Raji (cell line): Measurements from ENCODE around the gene SLC25A26.

Experiments
- POLR2A ChIP-seq: IDR thresholded peaks from 2 replicates; pipeline ENCODE4 v1.6.1; 2011; ENCODE audit warnings: low read depth, low read length, control low read depth; ENCODE audit not compliant: insufficient read depth

The SLC25A26 gene

DNA sequence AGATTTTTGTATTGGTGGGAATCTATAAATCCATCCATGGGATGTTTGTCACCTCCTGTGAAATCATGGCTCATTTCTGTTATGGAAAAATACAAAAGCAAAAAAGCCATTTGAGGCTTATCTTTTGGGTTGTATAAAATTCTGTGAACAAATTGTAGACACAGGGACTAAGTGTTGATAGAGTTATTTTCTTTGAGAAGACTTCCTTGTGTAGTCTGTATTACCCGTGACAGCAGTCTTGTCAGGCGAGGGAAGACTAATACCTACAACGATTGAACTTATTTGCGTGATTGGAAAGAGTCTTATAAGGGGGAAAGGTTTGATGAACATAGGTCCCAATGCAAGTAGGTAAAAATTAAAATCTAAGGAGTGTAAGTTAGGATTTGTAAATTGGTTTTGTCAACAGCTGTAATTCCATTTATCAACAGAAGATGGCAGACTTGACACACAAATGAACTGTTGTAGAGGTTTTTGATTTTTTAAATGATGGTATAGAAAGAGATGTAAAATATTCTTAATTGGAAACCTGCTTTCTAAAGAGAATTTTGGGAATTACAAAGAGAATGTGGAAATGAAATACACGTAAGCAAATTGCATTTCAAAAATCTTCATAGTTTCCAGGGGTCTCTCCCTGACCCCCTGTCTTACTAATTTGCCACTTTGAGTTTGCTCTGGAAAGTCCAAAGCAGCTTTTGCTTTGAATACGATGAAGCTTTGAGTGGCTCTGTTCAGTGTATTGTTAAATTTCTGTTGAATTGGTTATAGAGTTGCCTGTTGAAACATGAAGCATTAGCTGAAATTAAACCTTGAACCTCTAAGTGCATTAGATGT lies 33.2 kb downstream of the SLC25A26 start:
- no peak for TF ChIP-seq POLR2A

- TF ChIP-seq POLR2A, result no peak
Observed at GRCh38 chr3:66255865-66256264, 35.1 kb downstream of the SLC25A26 start.

DNA sequence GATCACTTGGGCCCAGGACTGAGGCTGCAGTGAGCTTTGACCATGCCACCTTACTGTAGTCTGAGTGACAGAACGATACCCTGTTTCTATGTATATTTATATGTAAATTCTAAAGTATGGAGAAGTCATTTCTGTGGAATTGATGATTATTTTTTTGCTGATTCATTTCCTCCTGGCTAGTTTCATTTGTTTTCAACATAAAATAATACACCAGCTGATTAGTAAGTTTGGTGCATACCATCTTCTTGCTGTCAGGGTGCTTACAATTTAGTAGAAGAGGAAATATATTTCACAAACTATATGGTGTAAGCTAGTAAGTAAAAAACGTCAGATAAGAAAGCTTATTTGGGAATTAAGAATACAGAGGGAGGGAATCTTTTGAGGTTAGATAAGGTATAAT lies 36.0 kb downstream of the SLC25A26 start:
- TF ChIP-seq POLR2A, result no peak

GRCh38 chr3:66259566-66260255 lies 38.9 kb downstream of the SLC25A26 start:
- no peak for TF ChIP-seq POLR2A

DNA sequence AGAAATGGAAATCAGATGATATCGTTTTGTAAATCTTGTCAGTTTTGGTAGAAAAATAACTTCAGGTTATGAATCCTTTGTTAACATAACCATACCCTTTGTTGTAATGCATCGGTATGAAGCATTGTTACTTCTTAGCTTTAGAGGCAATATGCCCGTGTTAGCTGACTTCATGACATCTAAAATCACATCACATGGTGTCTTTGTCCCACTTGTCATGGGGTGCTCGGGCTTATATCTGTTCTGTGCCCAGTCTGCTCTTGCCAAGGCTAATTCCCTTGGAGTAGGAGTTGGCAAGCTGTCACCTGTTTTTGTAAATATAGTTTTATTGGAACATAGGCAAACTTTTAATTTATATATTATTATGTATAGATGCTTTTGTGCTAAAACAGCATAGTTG lies 39.6 kb downstream of the SLC25A26 start:
- TF ChIP-seq POLR2A, result no peak

DNA sequence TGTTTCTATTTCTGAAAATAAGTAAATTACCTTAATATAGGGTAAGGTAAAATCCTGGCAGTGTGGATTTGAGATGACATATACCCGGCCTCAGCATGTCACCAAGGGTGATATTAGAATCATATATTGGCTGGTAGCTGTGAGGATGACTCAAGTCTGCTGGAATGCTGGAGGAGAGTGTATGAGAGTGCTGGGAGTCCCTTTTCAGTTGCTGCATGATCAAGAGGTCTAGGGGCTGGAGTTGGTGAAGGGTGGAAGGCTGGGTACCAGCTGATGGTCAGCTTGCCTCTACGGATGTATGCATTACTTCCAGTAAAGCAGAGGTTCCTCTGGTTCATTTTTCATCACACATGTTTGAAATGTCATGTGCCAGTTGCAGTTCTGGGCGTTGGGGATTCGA lies 40.6 kb downstream of the SLC25A26 start:
- no peak for TF ChIP-seq POLR2A

DNA sequence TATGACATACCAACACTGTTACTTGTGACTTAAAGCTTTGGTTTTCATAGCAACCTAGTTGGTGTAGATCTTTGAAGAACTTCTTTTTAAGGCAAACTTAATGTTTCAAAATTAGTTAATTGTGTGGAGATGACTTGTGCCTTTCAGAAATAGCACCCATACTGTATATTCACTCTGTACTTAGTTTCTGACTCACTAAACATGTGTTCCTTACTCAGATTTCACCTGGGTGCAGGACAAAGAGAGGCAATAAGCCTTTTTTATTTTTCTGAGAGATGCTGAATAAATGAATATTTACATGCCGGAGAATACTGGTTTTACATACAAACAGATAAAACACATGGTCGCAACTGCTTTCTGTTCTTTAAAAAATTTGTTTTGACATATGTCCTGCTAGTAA lies 44.8 kb downstream of the SLC25A26 start:
- TF ChIP-seq POLR2A, result no peak

DNA sequence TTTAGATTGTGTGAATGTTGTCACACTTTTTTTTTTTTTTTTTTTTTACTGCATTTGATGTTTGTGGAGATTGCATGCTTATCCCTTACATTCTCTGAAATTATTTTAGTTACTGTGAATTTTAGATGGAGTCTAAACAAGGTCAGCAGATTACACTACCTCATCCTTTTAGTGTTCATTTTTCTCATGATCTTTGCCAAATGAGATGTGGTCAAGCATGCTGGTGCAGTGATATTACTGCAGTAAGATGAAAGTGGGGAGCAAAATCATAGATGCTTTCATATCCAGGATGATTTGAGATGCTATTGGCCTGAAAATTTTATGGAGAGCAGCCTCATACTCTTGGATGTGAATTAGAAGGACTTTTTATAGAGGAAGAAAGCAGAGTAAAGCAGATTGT lies 45.8 kb downstream of the SLC25A26 start:
- TF ChIP-seq POLR2A, result no peak

DNA sequence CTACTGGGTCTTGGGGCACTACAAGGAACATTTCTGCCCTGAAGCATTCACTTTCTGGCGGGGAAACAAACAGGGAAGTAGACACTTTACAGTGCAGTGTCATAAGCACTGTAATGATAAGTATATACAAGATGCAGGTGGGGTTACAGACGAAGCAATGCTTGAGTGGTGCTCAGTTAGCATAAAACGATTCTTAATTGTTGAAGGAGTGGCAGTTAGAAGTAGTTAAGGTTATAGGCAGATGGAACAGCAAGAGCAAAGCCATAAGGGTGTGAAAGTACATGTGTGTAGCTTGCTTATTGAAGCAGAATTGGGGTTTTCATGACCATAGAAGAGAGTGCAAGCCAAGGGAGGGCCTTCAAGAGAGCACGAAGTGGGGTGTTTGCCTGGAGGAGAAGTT lies 46.2 kb downstream of the SLC25A26 start:
- no peak for TF ChIP-seq POLR2A

DNA sequence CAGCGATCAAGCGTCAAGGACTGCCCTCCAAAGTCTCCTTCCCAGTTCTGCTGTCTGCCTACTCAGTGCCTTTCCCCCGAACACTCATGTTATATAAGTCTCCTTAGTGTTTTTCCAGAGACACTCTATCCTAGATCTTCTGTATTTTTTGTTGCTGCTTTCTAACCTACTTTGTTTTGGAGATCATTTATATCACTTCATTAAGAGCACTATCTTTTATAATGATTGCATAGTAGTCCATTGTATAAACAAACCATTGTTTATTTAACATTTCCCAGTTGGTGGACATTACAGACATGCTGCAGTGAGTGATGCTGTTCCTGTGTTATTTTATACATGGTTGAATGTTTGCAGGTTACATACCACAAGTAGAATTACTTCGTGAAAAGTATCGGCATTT lies 47.1 kb downstream of the SLC25A26 start:
- TF ChIP-seq POLR2A, result no peak

DNA sequence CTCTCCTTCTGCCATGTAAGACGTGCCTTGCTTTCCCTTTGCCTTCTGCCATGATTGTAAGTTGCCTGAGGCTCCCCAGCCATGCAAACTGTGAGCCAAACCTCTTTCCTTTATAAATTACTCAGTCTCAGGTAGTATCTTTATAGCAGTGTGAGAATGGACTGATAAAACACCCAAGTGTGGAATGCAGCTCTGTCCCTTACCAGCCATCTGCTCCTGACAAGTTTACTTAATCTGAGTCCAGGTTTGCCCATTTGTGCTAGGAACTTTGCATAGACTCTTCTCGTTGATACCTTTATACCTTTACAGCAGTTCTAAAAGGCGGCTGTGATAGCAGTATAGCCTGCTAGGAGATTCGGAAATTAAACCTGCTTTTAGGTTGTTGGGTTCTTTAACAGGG lies 48.1 kb downstream of the SLC25A26 start:
- no peak for TF ChIP-seq POLR2A

- TF ChIP-seq POLR2A, result no peak
Observed at GRCh38 chr3:66269411-66269810, 48.6 kb downstream of the SLC25A26 start.

DNA sequence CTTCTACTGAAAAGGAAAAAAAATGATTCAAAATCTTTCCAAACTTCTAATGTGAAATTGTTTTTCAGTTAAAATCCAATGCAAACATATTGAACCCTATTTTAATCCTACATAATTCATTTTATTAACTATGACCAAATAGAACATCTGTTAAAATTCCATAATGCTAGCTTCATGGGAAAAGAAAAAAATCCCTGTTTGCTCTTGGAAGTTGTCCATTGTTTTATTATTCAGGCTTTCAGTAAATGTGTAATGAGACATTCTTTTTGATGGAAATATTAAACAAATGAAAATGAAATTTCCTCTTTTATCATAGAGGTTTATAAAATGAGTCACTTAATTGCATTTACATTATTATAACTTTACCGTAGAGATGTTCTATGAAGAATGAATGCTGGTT lies 49.5 kb downstream of the SLC25A26 start:
- TF ChIP-seq POLR2A, result no peak

- no peak for TF ChIP-seq POLR2A
Observed at GRCh38 chr3:66270701-66271100, 49.9 kb downstream of the SLC25A26 start.

DNA sequence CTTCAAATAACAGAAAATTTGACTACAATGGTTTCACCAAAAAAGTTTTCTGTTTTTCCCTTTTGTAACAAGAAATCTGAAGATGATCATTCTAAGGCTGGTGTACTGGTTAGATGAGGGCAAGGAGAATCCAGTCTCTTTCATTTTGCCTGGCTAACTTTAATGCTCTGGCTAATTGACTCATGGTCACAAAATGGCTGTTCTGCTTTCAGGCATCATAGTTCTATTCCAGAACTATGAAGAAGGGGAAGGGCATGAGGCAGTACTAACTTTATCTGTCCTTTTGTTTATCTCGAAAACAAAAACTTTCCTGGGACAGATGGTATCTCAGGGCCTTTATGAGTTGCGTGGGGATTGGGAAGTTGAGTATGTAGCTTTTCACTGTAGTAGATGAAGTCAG lies 50.4 kb downstream of the SLC25A26 start:
- no peak for TF ChIP-seq POLR2A

DNA sequence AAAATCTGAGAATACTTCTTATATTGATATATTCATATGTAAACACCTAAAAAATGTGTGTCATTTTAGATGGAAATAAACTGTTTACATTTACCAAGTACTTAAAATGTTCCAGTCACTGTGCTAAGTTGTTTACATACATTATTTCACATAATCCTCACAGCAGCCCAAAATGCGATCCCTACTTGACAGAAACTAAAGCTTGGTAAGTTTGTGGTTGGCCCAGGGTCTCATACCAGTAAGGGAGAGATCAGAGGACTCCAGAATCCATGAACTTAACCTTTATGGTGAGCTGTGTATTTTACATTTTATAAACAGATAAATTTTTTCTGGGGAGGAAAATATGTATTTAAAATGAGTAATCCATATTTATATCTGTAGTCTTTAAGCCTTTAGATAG lies 51.2 kb downstream of the SLC25A26 start:
- TF ChIP-seq POLR2A, result no peak
